ENCODE measurements around the gene ANO7.

ANO7 gene

GRCh38 chr2:241158546-241158900 is 30.0 kb upstream of the ANO7 start:
- no peak for DNase-seq (ENCODE audit: low spot score)

DNA sequence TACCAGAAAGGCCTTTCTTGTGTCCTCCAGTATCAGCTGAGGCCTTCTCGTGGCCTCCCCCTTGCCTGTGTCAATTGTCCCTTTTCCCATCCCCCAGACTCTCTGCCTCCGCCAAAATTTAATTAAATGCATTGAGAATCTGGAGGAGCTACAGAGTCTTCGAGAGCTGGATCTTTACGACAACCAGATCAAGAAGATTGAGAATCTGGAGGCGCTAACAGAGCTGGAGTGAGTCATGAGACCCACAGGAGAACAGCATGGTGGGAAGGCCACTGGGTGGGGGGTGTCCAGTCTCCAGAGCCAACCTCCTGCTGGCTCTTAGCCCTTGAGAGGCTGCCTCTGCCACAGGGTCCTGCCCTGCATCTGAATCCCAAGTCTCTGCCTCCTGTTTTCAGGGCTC is 29.4 kb upstream of the ANO7 start:
- DNase-seq (ENCODE audit: low spot score): no peak

GRCh38 chr2:241160318-241160717 is 28.2 kb upstream of the ANO7 start:
- DNase-seq (ENCODE audit: low spot score): no peak

DNA sequence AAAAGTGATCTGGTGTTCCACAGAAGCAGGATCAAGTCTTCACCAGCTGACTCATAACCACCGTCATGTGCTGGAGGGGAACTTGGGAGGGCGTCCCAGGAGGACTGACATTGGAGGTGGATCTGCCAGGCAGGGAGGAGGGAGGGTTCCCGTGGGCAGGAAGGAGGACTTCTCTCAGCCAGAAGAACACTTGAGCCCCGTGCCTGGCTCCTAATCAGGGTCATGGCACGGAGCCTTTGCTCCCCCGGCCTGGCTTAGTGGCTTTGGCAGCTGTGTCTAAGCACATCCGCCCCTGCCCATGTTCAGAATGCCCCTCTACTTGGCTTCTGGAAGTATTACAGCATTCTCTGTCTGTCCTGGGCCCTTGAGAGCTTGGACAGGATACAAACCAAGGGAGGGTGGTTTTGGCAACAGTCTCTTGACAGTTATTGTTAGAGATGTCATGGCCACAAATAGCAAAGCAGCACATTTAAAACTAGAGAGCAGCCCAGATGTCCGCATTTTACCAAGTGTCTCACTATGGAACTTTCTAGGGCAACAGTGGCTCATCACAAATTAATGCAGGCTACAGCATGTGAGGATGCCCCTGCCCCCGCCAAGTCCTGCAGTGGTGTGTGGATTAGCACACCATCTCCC is 26.7 kb upstream of the ANO7 start:
- peak; percentile 74 for DNase-seq (ENCODE audit: low spot score)

- DNase-seq (ENCODE audit: low spot score): no peak
These were observed 24.8 kb upstream of the ANO7 start for GRCh38 chr2:241163601-241164118.

GRCh38 chr2:241168366-241168765 is 20.1 kb upstream of the ANO7 start:
- DNase-seq (ENCODE audit: low spot score): no peak

GRCh38 chr2:241173557-241173956 is 14.9 kb upstream of the ANO7 start:
- DNase-seq (ENCODE audit: low spot score): no peak

DNA sequence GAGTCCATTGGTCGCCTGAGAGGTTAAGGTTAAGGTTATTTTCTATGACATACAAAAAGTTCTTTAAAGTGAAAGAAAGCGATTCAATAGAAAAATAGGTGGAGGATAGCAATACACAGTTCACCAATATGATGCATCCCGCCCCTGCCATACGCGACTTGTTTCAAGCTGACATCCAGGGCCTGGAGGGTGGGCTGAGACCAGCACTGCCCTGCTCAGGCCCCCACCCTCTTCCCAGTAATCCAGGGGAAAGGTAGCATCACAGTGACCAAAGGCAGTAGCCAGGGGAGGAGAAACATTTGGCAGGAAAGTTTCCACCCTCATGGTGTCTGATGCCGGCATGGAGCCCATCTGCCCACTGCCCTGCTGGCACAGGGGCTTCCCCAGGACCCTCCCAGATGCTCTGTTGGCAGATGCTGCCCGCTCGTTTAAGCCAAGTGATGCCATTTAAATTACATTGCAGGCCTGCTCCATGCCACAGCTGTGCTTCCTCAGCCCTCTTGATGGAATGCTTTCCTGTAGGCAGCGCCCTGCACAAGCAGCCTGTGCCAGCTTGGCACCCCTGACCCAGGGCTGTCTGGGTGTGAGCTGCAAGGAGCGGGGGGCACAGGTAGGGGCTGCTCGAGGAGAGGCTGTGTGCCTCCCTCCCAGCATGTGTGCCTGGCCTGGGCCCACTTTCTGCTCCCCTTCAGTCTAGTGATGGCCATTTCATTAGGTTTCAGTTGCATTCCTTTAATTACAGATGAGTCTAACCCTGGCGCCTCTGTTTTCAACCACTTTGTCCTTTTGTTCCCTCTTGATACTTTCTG is 10.7 kb upstream of the ANO7 start:
- no peak for DNase-seq (ENCODE audit: low spot score)

GRCh38 chr2:241178961-241179360 is 9.5 kb upstream of the ANO7 start:
- DNase-seq (ENCODE audit: low spot score): no peak

- no peak for DNase-seq (ENCODE audit: low spot score)
These were observed 8.6 kb upstream of the ANO7 start for GRCh38 chr2:241179899-241180298.

- DNase-seq (ENCODE audit: low spot score): no peak
These were observed 8.0 kb upstream of the ANO7 start for GRCh38 chr2:241180495-241180894.

- DNase-seq (ENCODE audit: low spot score): no peak
These were observed 6.4 kb upstream of the ANO7 start for GRCh38 chr2:241182126-241182525.

DNA sequence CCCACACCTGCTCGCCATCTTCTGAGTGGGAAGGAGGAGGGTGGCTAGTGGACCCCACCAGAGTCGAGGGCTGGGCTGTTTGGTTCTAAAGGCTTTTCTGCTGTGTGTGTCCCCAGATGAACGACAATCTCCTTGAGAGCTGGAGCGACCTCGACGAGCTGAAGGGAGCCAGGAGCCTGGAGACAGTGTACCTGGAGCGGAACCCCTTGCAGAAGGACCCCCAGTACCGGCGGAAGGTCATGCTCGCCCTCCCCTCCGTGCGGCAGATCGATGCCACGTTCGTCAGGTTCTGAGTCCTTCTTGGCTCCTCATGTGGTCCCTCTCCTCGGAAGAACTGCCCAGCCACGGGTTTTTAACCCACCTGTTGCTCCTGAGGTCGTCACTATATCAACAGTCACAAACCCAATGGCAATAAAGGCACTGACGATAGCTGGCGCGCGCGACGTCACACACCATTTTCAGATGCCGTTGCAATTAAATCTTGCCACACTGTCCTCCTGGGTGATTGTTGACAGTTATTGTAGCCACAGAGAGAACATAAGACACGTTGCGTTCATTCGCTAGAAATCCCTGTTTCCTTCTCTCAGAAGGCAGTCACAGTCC is 5.8 kb upstream of the ANO7 start:
- no peak for DNase-seq (ENCODE audit: low spot score)

GRCh38 chr2:241183221-241183620 is 5.3 kb upstream of the ANO7 start:
- DNase-seq (ENCODE audit: low spot score): no peak

GRCh38 chr2:241184901-241185300 is 3.6 kb upstream of the ANO7 start:
- DNase-seq (ENCODE audit: low spot score): no peak

GRCh38 chr2:241185961-241186360 is 2.5 kb upstream of the ANO7 start:
- DNase-seq (ENCODE audit: low spot score): no peak

- DNase-seq (ENCODE audit: low spot score): no peak
These were observed 1.2 kb upstream of the ANO7 start for GRCh38 chr2:241187101-241187917.

- DNase-seq (ENCODE audit: low spot score): no peak
These were observed 601 bp upstream of the ANO7 start for GRCh38 chr2:241187918-241188234.

GRCh38 chr2:241189093-241189855 is 797 bp downstream of the ANO7 start:
- no peak for DNase-seq (ENCODE audit: low spot score)

- DNase-seq (ENCODE audit: low spot score): no peak
These were observed 1.4 kb downstream of the ANO7 start for GRCh38 chr2:241189856-241190201.

- no peak for DNase-seq (ENCODE audit: low spot score)
These were observed 2.0 kb downstream of the ANO7 start for GRCh38 chr2:241190291-241190981.
